ENCODE measurements around the gene KRTAP4-2.

GRCh38 chr17:41176744-41177387 is 1.2 kb downstream of the KRTAP4-2 start:
- TF ChIP-seq CTCF (IDR thresholded peaks at IDR 0.05) (no peak), ZFX (IDR thresholded peaks at IDR 0.05; ENCODE audit: borderline replicate concordance) (no peak)

Data from 22Rv1 (cell line).